HUDEP-2 (cell line): ENCODE data around the gene SPACDR.

Experiments
- DNase-seq, 76 experiments: peaks; one replicate each; lab custom pipeline; 2025; ENCODE audit not compliant: unreplicated experiment in 76 of 76; lab: John Stamatoyannopoulos, UW

The SPACDR gene

DNA sequence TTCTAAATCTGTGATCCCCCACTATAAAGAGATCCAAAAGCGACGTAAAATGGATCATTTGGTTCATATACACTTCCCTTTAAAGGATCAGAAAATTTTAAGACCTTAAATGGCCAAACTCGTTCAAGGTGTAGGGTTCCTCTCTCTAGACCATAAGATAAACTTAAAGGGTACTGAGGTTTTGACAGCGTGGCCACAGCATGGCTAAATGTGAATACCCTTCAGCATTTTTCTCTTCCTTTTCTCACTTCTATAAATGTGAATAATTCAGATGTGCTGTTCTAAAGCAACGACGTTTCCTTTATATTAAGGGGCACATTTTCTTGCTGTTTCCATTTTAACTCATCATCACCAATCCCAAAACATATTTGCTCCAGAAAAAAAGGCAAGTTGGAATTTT is 40.7 kb downstream of the SPACDR start:
- DNase-seq: no peak

GRCh38 chr7:100419660-100420226 is 44.3 kb downstream of the SPACDR start:
- no peak for DNase-seq

DNA sequence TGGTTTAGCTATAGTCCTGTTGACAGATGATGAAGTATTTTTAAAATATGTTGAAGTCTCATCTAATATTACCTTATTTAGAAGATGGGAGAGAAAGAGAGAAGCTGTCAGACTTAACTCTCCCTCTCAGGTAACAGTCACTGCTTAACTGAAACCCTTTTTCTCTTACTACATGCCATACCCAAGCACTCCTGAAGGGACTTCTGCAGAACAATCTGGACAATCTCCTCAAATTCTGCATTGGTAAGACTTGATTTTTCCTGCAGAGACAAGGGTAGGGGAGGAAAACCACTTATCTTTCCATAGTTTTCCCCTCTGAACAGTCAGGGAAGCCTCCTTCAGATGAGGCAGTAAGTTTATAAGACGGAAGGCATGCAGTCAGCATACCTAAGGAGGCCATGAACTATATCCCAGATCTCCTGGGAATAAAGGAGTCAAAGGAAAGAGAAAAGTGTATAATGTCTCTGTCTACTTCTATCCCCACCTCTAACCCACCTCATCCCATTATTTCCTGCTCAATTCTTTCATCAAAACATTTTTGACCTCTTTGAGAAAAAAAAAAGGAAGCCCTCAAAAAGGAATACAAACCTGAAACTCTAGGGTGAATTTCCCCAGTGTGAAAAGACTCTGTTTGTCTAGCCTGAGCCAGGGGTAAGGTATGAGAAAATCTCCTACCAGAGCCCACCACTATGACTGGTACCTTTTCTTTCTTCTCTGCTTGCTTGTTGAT is 45.0 kb downstream of the SPACDR start:
- DNase-seq: no peak

- DNase-seq: no peak
Observed at GRCh38 chr7:100415448-100415847, 48.6 kb downstream of the SPACDR start.

- no peak for DNase-seq
Observed at GRCh38 chr7:100413889-100414288, 50.2 kb downstream of the SPACDR start.

DNA sequence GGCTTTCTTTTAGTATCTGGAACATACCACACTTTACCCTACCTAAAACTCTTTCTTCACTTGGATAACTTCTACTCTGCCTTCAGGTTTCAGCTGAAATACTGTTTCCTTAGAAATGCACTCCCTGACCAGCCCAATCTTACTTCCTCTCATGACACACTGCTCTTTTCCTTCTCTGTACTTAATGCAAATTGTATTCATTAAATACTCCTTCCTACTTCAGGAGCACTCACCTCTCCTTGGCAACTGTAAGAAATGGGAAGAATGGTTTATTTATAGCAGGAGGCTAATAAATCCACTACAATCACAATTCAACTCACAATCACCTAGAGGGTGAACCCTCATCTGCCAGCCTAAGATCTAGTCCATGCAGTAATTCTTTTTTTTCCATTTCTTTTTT is 50.7 kb downstream of the SPACDR start:
- no peak for DNase-seq

DNA sequence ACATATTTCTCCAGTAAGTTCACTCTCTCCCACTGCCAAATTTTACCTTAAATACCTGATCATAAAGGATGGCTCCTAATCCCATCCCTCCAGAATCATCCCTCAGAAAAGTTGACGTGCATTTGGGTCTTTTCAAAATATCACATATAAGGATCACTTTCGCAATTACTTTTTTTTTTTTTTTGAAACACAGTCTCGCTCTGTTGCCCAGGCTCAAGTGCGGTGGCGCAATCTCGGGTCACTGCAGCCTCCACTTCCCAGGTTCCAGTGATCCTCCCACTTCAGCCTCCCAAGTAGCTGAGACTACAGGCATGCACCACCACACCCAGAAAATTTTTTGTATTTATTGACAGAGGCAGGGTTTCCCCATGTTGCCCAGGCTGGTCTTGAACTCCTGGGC is 53.0 kb downstream of the SPACDR start:
- DNase-seq: no peak

GRCh38 chr7:100407285-100408180 is 56.5 kb downstream of the SPACDR start:
- peak in 29 of 76 experiments; percentile 9 to 57 (median 32) for DNase-seq

- DNase-seq: no peak
Observed at GRCh38 chr7:100406767-100407166, 57.3 kb downstream of the SPACDR start.
